Liver (tissue), 3 donors: ENCODE measurements around the gene ARID3A.

Experiments
- GABPA ChIP-seq, 2 donors: IDR thresholded peaks in 1 of 2; conservative IDR thresholded peaks in 1 of 2; 2 replicates each; pipeline ENCODE4 v1.6.1; 2016; ENCODE audit warnings: antibody characterized with exemption in 2 of 2, mild to moderate bottlenecking in 1 of 2, moderate library complexity in 1 of 2
- HNF4A ChIP-seq, 2 donors: conservative IDR thresholded peaks; 2 replicates each; pipeline ENCODE4 v1.6.1; 2016; ENCODE audit warnings: antibody characterized with exemption in 2 of 2, mild to moderate bottlenecking in 2 of 2
- MAX ChIP-seq: IDR thresholded peaks from 2 replicates; pipeline ENCODE4 v1.6.1; 2016; ENCODE audit warnings: antibody characterized with exemption
- NR2F2 ChIP-seq: IDR thresholded peaks from 2 replicates; pipeline ENCODE4 v1.6.1; 2016; ENCODE audit warnings: antibody characterized with exemption
- TAF1 ChIP-seq: conservative IDR thresholded peaks from 2 replicates; pipeline ENCODE4 v1.6.1; 2016; ENCODE audit warnings: antibody characterized with exemption, mild to moderate bottlenecking
- ZBTB33 ChIP-seq: IDR thresholded peaks from 2 replicates; pipeline ENCODE4 v1.6.1; 2016; ENCODE audit warnings: antibody characterized with exemption
- TF ChIP-seq, protein P1 (sequence below): fragments of 150-350 bp; IDR thresholded peaks from 2 replicates; pipeline ENCODE4 v1.5.1; 2017; ENCODE audit warnings: improper control_type of control experiment, low read depth, low read length; ENCODE audit not compliant: missing input control
- TF ChIP-seq, protein P2 (sequence below): IDR thresholded peaks from 2 replicates; pipeline ENCODE4 v1.6.1; 2016; ENCODE audit warnings: antibody characterized with exemption
- TF ChIP-seq, protein P3 (sequence below): IDR thresholded peaks from 2 replicates; pipeline ENCODE4 v1.6.1; 2016; ENCODE audit warnings: antibody characterized with exemption, mild to moderate bottlenecking
- donor health status: healthy.
- donor health status: healthy.

DNA sequence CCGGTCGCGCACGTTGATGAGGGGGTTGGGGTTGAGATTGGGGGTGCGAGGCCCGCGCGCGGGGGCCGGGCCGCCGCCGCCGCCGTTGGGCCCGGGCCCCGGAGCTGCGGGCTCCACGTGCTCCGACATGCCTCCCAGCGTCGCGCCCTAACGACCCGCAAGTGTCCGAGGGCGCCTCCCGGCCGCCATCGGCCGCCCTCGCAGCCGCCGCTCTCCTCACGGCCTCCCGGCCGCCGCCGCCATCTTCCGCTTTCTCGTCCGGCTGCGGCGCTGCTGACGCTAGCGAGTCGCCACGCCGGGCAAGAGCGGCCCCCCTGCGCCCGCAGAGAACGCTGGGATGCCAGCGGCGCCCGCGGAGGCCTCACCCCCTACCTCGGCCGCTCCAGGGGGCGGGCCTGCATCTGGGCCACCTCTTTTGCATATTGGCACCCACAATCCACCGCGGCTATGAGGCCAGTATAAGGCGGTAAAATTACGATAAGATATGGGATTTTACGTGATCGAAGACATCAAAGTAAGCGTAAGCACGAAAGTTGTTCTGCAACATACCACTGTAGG is 95.1 kb downstream of the ARID3A start, which contains the start of gene TMEM259:
- TF ChIP-seq, protein P1, sequence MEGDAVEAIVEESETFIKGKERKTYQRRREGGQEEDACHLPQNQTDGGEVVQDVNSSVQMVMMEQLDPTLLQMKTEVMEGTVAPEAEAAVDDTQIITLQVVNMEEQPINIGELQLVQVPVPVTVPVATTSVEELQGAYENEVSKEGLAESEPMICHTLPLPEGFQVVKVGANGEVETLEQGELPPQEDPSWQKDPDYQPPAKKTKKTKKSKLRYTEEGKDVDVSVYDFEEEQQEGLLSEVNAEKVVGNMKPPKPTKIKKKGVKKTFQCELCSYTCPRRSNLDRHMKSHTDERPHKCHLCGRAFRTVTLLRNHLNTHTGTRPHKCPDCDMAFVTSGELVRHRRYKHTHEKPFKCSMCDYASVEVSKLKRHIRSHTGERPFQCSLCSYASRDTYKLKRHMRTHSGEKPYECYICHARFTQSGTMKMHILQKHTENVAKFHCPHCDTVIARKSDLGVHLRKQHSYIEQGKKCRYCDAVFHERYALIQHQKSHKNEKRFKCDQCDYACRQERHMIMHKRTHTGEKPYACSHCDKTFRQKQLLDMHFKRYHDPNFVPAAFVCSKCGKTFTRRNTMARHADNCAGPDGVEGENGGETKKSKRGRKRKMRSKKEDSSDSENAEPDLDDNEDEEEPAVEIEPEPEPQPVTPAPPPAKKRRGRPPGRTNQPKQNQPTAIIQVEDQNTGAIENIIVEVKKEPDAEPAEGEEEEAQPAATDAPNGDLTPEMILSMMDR, result no peak
- TF ChIP-seq NR2F2 (no peak), ZBTB33 (no peak), MAX (no peak), TAF1 (no peak), GABPA (IDR thresholded peaks at IDR 0.05 in 1 of 2, conservative IDR thresholded peaks at IDR 0.05 in 1 of 2) (no peak), HNF4A (conservative IDR thresholded peaks at IDR 0.05) (no peak)
- TF ChIP-seq, protein P2, sequence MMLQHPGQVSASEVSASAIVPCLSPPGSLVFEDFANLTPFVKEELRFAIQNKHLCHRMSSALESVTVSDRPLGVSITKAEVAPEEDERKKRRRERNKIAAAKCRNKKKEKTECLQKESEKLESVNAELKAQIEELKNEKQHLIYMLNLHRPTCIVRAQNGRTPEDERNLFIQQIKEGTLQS, result no peak
- TF ChIP-seq, protein P3, sequence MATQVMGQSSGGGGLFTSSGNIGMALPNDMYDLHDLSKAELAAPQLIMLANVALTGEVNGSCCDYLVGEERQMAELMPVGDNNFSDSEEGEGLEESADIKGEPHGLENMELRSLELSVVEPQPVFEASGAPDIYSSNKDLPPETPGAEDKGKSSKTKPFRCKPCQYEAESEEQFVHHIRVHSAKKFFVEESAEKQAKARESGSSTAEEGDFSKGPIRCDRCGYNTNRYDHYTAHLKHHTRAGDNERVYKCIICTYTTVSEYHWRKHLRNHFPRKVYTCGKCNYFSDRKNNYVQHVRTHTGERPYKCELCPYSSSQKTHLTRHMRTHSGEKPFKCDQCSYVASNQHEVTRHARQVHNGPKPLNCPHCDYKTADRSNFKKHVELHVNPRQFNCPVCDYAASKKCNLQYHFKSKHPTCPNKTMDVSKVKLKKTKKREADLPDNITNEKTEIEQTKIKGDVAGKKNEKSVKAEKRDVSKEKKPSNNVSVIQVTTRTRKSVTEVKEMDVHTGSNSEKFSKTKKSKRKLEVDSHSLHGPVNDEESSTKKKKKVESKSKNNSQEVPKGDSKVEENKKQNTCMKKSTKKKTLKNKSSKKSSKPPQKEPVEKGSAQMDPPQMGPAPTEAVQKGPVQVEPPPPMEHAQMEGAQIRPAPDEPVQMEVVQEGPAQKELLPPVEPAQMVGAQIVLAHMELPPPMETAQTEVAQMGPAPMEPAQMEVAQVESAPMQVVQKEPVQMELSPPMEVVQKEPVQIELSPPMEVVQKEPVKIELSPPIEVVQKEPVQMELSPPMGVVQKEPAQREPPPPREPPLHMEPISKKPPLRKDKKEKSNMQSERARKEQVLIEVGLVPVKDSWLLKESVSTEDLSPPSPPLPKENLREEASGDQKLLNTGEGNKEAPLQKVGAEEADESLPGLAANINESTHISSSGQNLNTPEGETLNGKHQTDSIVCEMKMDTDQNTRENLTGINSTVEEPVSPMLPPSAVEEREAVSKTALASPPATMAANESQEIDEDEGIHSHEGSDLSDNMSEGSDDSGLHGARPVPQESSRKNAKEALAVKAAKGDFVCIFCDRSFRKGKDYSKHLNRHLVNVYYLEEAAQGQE, result peak; percentile 24
